Measurements from ENCODE around the gene ARHGAP31.
A peak's percentile ranks its signal among the peaks of the same experiment; 100 is the strongest.
"Not testable (repeated sequence)": the region's sequence is repeated elsewhere in the genome, so short reads cannot be mapped to it uniquely, and the experiment has no call there.

Gene ARHGAP31, protein sequence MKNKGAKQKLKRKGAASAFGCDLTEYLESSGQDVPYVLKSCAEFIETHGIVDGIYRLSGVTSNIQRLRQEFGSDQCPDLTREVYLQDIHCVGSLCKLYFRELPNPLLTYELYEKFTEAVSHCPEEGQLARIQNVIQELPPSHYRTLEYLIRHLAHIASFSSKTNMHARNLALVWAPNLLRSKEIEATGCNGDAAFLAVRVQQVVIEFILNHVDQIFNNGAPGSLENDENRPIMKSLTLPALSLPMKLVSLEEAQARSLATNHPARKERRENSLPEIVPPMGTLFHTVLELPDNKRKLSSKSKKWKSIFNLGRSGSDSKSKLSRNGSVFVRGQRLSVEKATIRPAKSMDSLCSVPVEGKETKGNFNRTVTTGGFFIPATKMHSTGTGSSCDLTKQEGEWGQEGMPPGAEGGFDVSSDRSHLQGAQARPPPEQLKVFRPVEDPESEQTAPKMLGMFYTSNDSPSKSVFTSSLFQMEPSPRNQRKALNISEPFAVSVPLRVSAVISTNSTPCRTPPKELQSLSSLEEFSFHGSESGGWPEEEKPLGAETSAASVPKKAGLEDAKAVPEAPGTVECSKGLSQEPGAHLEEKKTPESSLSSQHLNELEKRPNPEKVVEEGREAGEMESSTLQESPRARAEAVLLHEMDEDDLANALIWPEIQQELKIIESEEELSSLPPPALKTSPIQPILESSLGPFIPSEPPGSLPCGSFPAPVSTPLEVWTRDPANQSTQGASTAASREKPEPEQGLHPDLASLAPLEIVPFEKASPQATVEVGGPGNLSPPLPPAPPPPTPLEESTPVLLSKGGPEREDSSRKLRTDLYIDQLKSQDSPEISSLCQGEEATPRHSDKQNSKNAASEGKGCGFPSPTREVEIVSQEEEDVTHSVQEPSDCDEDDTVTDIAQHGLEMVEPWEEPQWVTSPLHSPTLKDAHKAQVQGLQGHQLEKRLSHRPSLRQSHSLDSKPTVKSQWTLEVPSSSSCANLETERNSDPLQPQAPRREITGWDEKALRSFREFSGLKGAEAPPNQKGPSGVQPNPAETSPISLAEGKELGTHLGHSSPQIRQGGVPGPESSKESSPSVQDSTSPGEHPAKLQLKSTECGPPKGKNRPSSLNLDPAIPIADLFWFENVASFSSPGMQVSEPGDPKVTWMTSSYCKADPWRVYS (N-terminal part only)

DNA sequence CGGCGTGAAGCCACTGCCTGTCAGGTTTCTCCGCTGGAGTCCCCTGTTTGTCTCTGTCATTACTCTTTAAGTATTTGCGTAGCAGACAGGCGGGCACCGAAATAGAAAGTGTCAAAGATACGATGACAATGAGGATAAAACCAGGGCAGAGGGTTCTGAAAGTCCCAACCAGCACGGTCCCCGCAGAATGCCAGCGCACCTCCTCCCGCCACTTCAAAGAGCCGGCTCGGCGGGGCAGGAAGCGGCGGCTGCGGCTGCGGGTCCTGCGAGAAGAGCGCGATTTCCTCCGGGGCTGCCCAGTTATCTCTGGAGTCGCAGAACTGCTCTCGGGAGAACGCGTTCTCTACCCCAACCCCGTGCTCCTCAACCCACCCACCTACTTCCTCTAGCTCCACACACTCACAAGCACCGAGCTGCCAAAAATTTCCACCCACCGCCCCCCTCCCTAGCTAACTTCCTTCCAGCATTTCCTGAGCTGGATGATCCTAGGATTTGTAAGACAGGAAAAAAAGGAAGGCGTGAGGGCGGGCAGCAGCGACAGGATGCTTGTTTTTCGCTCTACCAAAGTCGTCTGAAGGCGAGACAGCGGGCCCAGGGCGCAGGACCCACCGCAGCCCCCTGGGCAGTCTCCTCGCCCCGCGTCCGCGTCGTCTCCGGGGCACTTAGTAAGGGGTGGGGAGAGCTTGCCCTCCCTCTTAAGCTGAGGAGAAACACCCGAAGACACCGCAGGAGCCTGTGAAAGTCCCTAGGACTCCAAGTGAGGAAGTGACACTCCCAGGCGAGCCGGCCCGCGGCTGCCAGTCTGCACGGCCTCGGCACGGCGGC is at the start of gene ARHGAP31:
ARHGAP31 (plus strand) TSS at position 513 of the 825 bp plus-strand sequence. CDS start 522 bp downstream, outside the sequence.
- peak; percentile 70 for DNase-seq (ENCODE audit: low spot score)

GRCh38 chr3:119245778-119246177 is 48.4 kb upstream of the ARHGAP31 start:
- DNase-seq (ENCODE audit: low spot score) = no peak

DNA sequence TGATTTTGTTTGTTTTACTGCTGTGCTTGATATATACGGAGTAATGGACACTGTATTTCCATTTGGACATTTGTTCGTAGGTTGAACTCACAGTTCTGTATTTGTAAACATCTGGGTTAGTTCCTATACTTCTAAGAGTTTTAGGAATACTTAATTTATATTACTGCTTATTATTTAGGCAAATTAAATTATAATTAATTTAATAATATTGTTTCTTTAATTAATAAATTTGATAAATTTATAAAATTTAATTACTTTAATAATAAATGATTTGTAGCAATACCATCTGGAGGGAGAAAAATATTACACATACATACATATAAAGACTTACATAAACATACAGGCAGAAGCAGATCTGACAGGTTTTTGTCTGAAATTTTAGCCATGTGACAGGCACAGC is 39.0 kb upstream of the ARHGAP31 start:
- no peak for DNase-seq (ENCODE audit: low spot score)

DNA sequence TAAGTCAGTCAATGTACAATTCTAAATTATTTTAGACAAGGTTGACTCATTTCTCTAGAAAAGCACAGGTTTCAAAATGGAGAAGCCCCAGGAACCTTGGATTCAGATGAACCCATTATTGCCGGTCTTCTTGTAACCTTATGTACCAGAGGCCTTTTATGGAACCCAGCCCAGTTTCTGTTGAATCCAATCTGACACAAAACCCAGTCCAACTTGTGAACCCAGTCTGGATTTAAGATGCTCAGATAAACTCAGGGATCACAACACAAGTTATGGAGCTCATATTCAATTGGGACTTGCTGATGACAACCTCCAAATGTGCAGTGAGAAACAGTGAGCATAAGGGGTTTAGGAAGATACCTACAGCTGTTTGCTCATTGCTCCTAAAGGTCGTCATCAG is 37.1 kb upstream of the ARHGAP31 start:
- DNase-seq (ENCODE audit: low spot score) = no peak

GRCh38 chr3:119257654-119258410 is 36.4 kb upstream of the ARHGAP31 start:
- peak; percentile 44 for DNase-seq (ENCODE audit: low spot score)

- peak; percentile 36 for DNase-seq (ENCODE audit: low spot score)
These were observed 35.3 kb upstream of the ARHGAP31 start for GRCh38 chr3:119258915-119259314.

- DNase-seq (ENCODE audit: low spot score) = no peak
These were observed 34.4 kb upstream of the ARHGAP31 start for GRCh38 chr3:119259821-119260220.

- DNase-seq (ENCODE audit: low spot score) = no peak
These were observed 33.1 kb upstream of the ARHGAP31 start for GRCh38 chr3:119261055-119261454.

DNA sequence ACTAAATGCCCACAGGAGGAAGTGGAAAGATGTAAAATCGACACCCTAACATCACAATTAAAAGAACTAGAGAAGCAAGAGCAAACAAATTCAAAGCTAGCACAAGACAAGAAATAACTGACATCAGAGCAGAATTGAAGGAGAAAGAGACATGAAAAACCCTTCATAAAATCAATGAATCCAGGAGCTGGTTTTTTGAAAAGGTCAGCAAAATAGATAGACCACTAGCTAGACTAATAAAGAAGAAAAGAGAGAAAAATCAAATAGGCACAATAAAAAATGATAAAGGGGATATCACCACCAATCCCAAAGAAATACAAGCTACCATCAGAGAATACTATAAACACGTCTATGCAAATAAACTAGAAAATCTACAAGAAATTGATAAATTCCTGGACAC is 24.0 kb upstream of the ARHGAP31 start:
- DNase-seq (ENCODE audit: low spot score) = not testable (repeated sequence)

DNA sequence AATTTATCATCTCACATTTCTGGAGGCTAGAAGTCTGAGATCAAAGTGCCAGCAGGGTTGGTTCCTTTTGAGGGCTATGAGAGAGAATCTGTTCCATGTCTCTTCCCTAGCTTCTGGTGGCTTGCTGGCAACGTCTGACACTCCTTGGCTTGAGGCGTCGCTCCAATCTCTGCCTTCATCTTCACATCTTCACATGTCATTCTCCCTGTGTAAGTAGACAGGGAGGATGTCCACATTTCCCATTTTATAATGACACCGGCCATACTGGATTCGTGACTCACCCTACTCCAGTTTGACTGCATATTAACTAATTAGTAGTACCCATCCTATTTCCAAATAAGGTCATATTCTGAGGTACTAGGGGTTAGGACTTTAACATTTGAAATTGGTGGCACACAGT is 17.5 kb upstream of the ARHGAP31 start:
- DNase-seq (ENCODE audit: low spot score) = no peak

DNA sequence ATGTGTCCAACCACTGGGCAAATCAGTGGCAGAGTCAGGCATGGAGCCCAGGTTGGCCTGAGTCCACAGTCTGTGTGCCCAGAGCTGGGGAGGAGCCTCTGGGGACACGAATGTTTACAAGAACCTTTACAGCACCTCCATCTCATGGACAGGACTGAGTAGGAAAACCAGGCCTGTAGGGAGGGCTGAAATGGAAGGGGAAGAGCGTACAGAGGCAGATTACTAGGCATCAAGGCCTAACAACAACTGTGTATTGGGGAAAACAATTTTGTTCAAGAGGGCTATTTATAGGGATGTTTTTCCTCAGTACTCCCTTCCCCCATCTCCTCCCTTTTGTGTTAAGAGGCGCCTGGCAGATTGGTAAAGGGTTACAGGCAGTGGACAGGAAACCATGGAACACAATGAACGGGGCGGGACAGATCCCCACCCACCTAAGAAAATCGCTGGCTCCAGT is 15.1 kb upstream of the ARHGAP31 start:
- DNase-seq (ENCODE audit: low spot score) = peak; percentile 60

- peak; percentile 58 for DNase-seq (ENCODE audit: low spot score)
These were observed 14.5 kb upstream of the ARHGAP31 start for GRCh38 chr3:119279584-119280243.

GRCh38 chr3:119288669-119289403 is 5.3 kb upstream of the ARHGAP31 start:
- no peak for DNase-seq (ENCODE audit: low spot score)

- DNase-seq (ENCODE audit: low spot score) = no peak
These were observed 4.8 kb upstream of the ARHGAP31 start for GRCh38 chr3:119289404-119289770.

GRCh38 chr3:119290613-119291012 is 3.6 kb upstream of the ARHGAP31 start:
- no peak for DNase-seq (ENCODE audit: low spot score)

DNA sequence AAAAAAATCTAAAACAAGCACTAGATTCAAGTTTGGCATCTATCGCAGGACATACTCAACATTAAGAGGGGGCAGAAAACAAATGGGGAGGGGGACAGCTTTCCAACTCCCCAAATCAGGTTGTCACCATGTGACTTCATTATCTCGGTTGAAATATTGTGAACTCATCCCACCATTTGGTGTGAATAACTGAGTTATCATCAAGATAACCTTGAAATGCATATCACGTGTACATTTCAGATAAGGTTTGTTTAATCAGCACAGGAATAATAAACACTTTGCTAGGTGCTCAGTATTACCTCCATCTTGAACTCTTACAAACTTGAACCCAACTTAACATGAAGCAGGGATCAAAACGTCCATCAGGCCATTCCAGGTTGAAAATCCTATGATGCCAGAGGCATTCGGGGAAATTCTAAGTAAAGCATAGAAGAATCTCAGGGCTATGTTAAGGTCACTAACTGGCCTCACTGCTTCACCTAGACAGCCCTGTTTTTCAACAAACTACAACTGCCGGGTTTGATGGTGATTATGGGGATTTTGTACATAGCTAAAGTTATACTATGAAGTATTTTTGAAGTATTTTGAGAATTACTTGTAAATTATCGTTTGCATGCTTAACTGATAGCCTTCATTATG is 3.0 kb upstream of the ARHGAP31 start:
- DNase-seq (ENCODE audit: low spot score) = no peak

GRCh38 chr3:119292666-119293065 is 1.5 kb upstream of the ARHGAP31 start:
- no peak for DNase-seq (ENCODE audit: low spot score)

DNA sequence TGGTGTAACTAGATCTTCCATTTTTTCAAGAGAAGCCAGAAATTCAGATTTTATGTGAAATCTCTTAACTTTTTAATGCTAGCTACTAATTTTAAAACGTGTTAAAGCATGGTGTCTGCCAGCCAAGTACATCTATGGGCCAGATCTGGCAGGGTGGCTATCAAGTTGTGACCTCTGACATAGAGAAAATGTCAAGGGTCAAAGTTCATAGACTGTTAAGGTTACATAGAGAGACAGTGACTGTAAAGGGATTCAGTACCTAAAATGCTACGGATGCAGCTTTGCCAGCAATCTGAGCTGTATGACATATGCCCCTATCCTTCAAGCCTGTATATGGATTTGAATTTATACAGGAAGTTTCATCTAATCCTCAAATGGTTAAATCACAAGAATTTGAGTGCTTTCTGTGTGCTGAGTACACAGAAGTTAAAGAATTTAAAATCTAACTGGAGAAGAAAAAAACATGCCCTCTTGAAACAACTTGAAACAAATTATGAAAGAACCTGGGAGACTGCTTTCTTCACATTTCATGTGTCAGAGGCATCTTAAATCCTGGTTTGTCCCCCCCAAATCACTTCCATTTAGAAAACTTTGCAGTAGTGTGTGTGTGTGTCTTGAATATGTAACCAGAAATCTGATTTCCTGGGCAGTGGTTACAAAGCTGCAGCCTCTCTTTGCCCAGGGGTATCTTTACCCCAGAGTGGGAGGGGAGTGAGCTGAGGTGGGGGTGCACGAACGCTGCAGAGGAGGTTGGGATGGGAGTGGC is 895 bp upstream of the ARHGAP31 start:
- DNase-seq (ENCODE audit: low spot score) = no peak

Measured in Ammon's horn (tissue), 1 donor.